GM18951 (cell line): Measurements from ENCODE around the gene CLEC18B.
"Not testable (repeated sequence)": the region's sequence is repeated elsewhere in the genome, so short reads cannot be mapped to it uniquely, and the experiment has no call there.

ENCODE experiments used
- POLR2A ChIP-seq: IDR thresholded peaks from 4 replicates; pipeline ENCODE4 v1.6.1; 2011; ENCODE audit warnings: mild to moderate bottlenecking; ENCODE audit not compliant: insufficient read length, insufficient read depth; ENCODE audit errors: extremely low read depth
- in situ Hi-C: fragments of 300-500 bp; cut with MboI; formaldehyde crosslinking; loops from one replicate; pipeline ENCODE4 v1.12.0; 2022; ENCODE audit warnings: low sequenced_read_pairs, mixed read lengths, inconsistent platforms; ENCODE audit not compliant: unreplicated experiment

Gene CLEC18B

GRCh38 chr16:74420612-74421481 is at the start of gene CLEC18B:
Gene CLEC18B, minus strand, starts transcription at chr16:74421478. Its CDS starts 208 bp downstream, at chr16:74421270.
- in situ Hi-C loops: not testable (repeated sequence)

- no peak for TF ChIP-seq POLR2A
Observed at GRCh38 chr16:74469946-74470478, 48.7 kb upstream of the CLEC18B start.

GRCh38 chr16:74468807-74469525 is 47.7 kb upstream of the CLEC18B start:
- in situ Hi-C loops: loop anchor here (25.0 kb wide), 1 partner anchor 157 kb away; no protein-coding TSS in a partner anchor
- no peak for TF ChIP-seq POLR2A

More at GRCh38 chr16:74469946-74470478, 48.7 kb upstream of the CLEC18B start:
- in situ Hi-C loops: loop anchor here (25.0 kb wide), 1 partner anchor 158 kb away; no protein-coding TSS in a partner anchor

GRCh38 chr16:74466872-74467271 is 45.6 kb upstream of the CLEC18B start:
- in situ Hi-C loops: loop anchor here (25.0 kb wide), 1 partner anchor 155 kb away; no protein-coding TSS in a partner anchor

GRCh38 chr16:74465851-74466685 is 44.8 kb upstream of the CLEC18B start:
- no peak for TF ChIP-seq POLR2A
- in situ Hi-C loops: loop anchor here (25.0 kb wide), 1 partner anchor 154 kb away; no protein-coding TSS in a partner anchor

More at GRCh38 chr16:74466872-74467271, 45.6 kb upstream of the CLEC18B start:
- no peak for TF ChIP-seq POLR2A

GRCh38 chr16:74465281-74465680 is 44.0 kb upstream of the CLEC18B start:
- TF ChIP-seq POLR2A: no peak
- in situ Hi-C loops: loop anchor here (25.0 kb wide), 1 partner anchor 153 kb away; no protein-coding TSS in a partner anchor

- in situ Hi-C loops: loop anchor here (25.0 kb wide), 1 partner anchor 152 kb away; no protein-coding TSS in a partner anchor
- no peak for TF ChIP-seq POLR2A
Observed at GRCh38 chr16:74463888-74464287, 42.6 kb upstream of the CLEC18B start.

GRCh38 chr16:74462361-74462760 is 41.1 kb upstream of the CLEC18B start:
- no peak for TF ChIP-seq POLR2A
- in situ Hi-C loops: loop anchor here (25.0 kb wide), 1 partner anchor 150 kb away; no protein-coding TSS in a partner anchor

- no peak for TF ChIP-seq POLR2A
- in situ Hi-C loops: loop anchor here (25.0 kb wide), 1 partner anchor 150 kb away; no protein-coding TSS in a partner anchor
Observed at GRCh38 chr16:74461826-74462225, 40.5 kb upstream of the CLEC18B start.

- in situ Hi-C loops: loop anchor here (25.0 kb wide), 1 partner anchor 148 kb away; no protein-coding TSS in a partner anchor
- no peak for TF ChIP-seq POLR2A
Observed at GRCh38 chr16:74460542-74460941, 39.3 kb upstream of the CLEC18B start.

- in situ Hi-C loops: loop anchor here (25.0 kb wide), 1 partner anchor 144 kb away; no protein-coding TSS in a partner anchor
- no peak for TF ChIP-seq POLR2A
Observed at GRCh38 chr16:74456290-74456625, 35.0 kb upstream of the CLEC18B start.

- TF ChIP-seq POLR2A: no peak
- in situ Hi-C loops: loop anchor here (25.0 kb wide), 1 partner anchor 143 kb away; no protein-coding TSS in a partner anchor
Observed at GRCh38 chr16:74455619-74456289, 34.5 kb upstream of the CLEC18B start.

- TF ChIP-seq POLR2A: no peak
- in situ Hi-C loops: loop anchor here (25.0 kb wide), 1 partner anchor 143 kb away; no protein-coding TSS in a partner anchor
Observed at GRCh38 chr16:74455213-74455612, 33.9 kb upstream of the CLEC18B start.
